Measurements from ENCODE around the gene TSSK6.
A peak's percentile ranks its signal among the peaks of the same experiment; 100 is the strongest.

Gene TSSK6

GRCh38 chr19:19489804-19490204 is 25.5 kb downstream of the TSSK6 start:
- DNase-seq (ENCODE audit: low spot score): no peak
- in situ Hi-C loops (cut with MboI; ENCODE audit: low sequenced_read_pairs, unreplicated experiment): loop anchor here (5.0 to 25.0 kb wide), 3 partner anchors 95 to 303 kb away; partner anchors contain the start of genes BORCS8 and RFXANK
- TF ChIP-seq CTCF (IDR thresholded peaks at IDR 0.05; ENCODE audit: borderline replicate concordance, control extremely low read depth, extremely low read depth, insufficient read depth, missing control alignments): no peak

DNA sequence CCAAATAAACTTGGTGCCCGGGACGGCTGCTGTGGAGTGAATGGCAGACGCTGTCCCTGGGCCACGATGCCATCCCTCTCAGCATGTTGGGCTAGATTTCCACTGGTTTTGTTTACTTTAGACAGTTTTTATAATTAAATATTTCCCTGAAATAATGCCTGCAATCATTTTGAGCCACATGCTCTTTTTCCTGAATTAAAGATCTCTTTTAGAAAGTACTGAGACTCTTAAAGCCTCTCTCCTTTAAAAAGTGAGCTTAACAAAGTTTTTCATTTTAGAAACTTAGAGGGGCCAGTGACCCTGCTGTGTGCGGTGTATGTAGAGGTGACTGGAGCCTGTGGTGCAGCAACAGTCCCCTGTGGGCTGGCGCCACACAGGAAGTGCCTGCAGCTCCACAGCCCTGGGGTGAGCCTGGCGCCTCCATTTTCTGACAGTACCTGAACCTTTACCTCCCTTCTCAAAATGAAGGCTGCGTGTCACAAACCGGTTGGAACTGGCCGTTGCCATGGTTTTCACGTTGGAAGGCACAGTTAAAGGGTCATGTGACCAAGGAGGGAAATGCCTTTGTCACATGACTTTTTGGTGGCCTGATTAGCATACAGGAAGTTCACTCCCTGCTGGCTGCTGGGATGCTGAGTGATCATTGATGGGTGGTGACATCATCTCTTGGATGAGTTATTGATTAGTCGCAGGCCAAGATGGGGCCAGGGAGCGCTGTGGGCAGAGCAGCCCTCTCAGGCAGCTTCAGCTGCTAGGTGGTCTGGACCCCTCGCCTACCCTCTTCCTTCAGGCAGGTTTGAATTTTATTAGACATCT is 26.3 kb downstream of the TSSK6 start:
- in situ Hi-C loops (cut with MboI; ENCODE audit: low sequenced_read_pairs, unreplicated experiment): loop anchor here (10.0 to 25.0 kb wide), 2 partner anchors 94 to 302 kb away; partner anchors contain the start of genes BORCS8 and RFXANK
- peak; percentile 73 for DNase-seq (ENCODE audit: low spot score)
- no peak for TF ChIP-seq CTCF (IDR thresholded peaks at IDR 0.05; ENCODE audit: borderline replicate concordance, control extremely low read depth, extremely low read depth, insufficient read depth, missing control alignments)

GRCh38 chr19:19487950-19488874 is 27.1 kb downstream of the TSSK6 start:
- no peak for DNase-seq (ENCODE audit: low spot score)
- in situ Hi-C loops (cut with MboI; ENCODE audit: low sequenced_read_pairs, unreplicated experiment): loop anchor here (10.0 to 25.0 kb wide), 2 partner anchors 93 to 301 kb away; partner anchors contain the start of genes BORCS8 and RFXANK
- TF ChIP-seq CTCF (IDR thresholded peaks at IDR 0.05; ENCODE audit: borderline replicate concordance, control extremely low read depth, extremely low read depth, insufficient read depth, missing control alignments): no peak

GRCh38 chr19:19487077-19487949 is 28.0 kb downstream of the TSSK6 start:
- DNase-seq (ENCODE audit: low spot score): no peak
- TF ChIP-seq CTCF (IDR thresholded peaks at IDR 0.05; ENCODE audit: borderline replicate concordance, control extremely low read depth, extremely low read depth, insufficient read depth, missing control alignments): no peak
- in situ Hi-C loops (cut with MboI; ENCODE audit: low sequenced_read_pairs, unreplicated experiment): loop anchor here (10.0 to 25.0 kb wide), 2 partner anchors 93 to 300 kb away; partner anchors contain the start of genes BORCS8 and RFXANK

GRCh38 chr19:19486343-19487076 is 28.8 kb downstream of the TSSK6 start:
- DNase-seq (ENCODE audit: low spot score): no peak
- TF ChIP-seq CTCF (IDR thresholded peaks at IDR 0.05; ENCODE audit: borderline replicate concordance, control extremely low read depth, extremely low read depth, insufficient read depth, missing control alignments): no peak
- in situ Hi-C loops (cut with MboI; ENCODE audit: low sequenced_read_pairs, unreplicated experiment): loop anchor here (10.0 to 25.0 kb wide), 2 partner anchors 92 to 299 kb away; partner anchors contain the start of genes BORCS8 and RFXANK
